Stimulated activated CD8-positive, alpha-beta memory T cell treated with anti-CD3 and anti-CD28 coated beads, Interleukin-7, amount 100 ng/mL, for 48 hours (primary cell): ENCODE measurements around the gene TLN1.

Source experiments
- DNase-seq, 2 donors: peaks; one replicate each; pipeline ENCODE4 v3.0.0-alpha.2; 2020; ENCODE audit warnings: low read depth in 1 of 2; ENCODE audit errors: extremely low read depth in 1 of 2

TLN1 gene

GRCh38 chr9:35732185-35732799 is at the start of gene TLN1, which contains the start of gene CREB3:
TSS of gene TLN1 (minus strand) at chr9:35732195. CDS start at chr9:35725694, 6,501 bp downstream.
TSS of gene CREB3 (plus strand) at chr9:35732666. CDS start at chr9:35732773, 107 bp downstream.
- DNase-seq = peak; percentile 93 to 98

- DNase-seq = no peak
Measured at GRCh38 chr9:35781066-35781465, 49.1 kb upstream of the TLN1 start.

GRCh38 chr9:35778496-35778895 is 46.5 kb upstream of the TLN1 start:
- no peak for DNase-seq

GRCh38 chr9:35776018-35776417 is 44.0 kb upstream of the TLN1 start:
- DNase-seq = no peak

GRCh38 chr9:35774907-35775635 is 43.1 kb upstream of the TLN1 start:
- DNase-seq = no peak

- no peak for DNase-seq
Measured at GRCh38 chr9:35771943-35772342, 39.9 kb upstream of the TLN1 start.

GRCh38 chr9:35771534-35771933 is 39.5 kb upstream of the TLN1 start:
- DNase-seq = no peak

GRCh38 chr9:35771075-35771433 is 39.1 kb upstream of the TLN1 start:
- no peak for DNase-seq

GRCh38 chr9:35769763-35770162 is 37.8 kb upstream of the TLN1 start:
- no peak for DNase-seq

GRCh38 chr9:35767458-35767857 is 35.5 kb upstream of the TLN1 start:
- DNase-seq = no peak

GRCh38 chr9:35766997-35767396 is 35.0 kb upstream of the TLN1 start:
- DNase-seq = no peak

- DNase-seq = no peak
Measured at GRCh38 chr9:35763803-35764202, 31.8 kb upstream of the TLN1 start.

GRCh38 chr9:35763181-35763580 is 31.2 kb upstream of the TLN1 start:
- no peak for DNase-seq

- DNase-seq = no peak
Measured at GRCh38 chr9:35760651-35761050, 28.7 kb upstream of the TLN1 start.

- DNase-seq = no peak
Measured at GRCh38 chr9:35759795-35760194, 27.8 kb upstream of the TLN1 start.

- DNase-seq = no peak
Measured at GRCh38 chr9:35758475-35759050, 26.6 kb upstream of the TLN1 start.

- no peak for DNase-seq
Measured at GRCh38 chr9:35757892-35758275, 25.9 kb upstream of the TLN1 start.

- DNase-seq = no peak
Measured at GRCh38 chr9:35757226-35757891, 25.4 kb upstream of the TLN1 start.

GRCh38 chr9:35756275-35757225 is 24.6 kb upstream of the TLN1 start:
- peak; percentile 52 to 79 for DNase-seq

- no peak for DNase-seq
Measured at GRCh38 chr9:35755071-35755470, 23.1 kb upstream of the TLN1 start.

GRCh38 chr9:35754264-35754663 is 22.3 kb upstream of the TLN1 start, which contains the start of gene MSMP:
TSS of gene MSMP (minus strand) at chr9:35754276. CDS start at chr9:35754129, 147 bp downstream.
- no peak for DNase-seq
